Astrocyte of the cerebellum (primary cell): ENCODE data around the gene FNDC11.

ENCODE experiments used
- DNase-seq: peaks from one replicate; pipeline ENCODE4 v3.0.0-alpha.2; 2011; ENCODE audit warnings: low read depth
- H3K4me3 ChIP-seq: 2 replicates; pipeline ENCODE4 v1.5.1; 2011; ENCODE audit warnings: mild to moderate bottlenecking, low read depth, low read length, moderate library complexity
- in situ Hi-C: cut with HindIII; loops from 2 replicates; pipeline ENCODE4 v1.10.0; 2017; ENCODE audit warnings: low sequenced_read_pairs
- TF ChIP-seq, protein P1 (sequence below): IDR thresholded peaks from 2 replicates; pipeline ENCODE4 v1.5.1; 2012; ENCODE audit warnings: low read length, low read depth, moderate library complexity, mild to moderate bottlenecking; ENCODE audit errors: missing control alignments

The FNDC11 gene

DNA sequence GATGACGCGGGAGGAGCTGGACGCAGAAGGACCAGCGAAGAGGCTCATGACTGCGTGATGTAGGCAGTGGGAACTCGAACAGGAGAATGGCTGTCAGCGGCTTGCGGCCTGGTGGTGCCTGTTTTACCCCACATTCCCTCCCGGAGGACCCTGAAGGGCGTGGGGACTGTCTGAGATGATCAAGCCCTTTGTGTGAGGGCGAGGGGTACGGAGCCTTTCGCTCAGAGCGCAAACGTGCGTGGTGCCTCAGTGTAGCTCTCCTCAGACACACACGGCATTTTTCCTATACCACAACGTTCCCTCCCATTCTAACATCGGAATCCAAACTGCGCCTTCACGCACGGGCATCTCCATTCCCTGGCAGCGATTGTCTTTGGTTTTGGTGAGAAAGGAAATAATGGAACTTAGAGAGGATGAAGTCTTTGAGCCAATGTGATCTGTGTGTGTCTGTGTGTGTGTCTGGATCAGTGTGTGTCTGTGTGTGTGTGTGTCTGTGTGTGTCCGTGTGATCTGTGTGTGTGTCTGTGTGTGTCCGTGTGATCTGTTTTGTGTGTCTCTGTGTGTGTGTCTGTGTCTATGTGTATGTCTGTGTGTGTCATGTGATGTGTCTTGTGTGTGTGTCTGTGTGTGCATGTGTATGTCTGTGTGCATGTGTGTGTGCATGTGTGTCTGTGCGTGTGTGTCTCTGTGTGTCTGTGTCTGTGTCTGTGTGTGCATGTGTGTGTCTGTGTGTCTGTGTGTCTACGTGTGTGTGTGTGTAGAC lies 22.1 kb upstream of the FNDC11 start:
- no peak for DNase-seq
- no peak overlapping the region for H3K4me3 ChIP-seq
- TF ChIP-seq, protein P1, sequence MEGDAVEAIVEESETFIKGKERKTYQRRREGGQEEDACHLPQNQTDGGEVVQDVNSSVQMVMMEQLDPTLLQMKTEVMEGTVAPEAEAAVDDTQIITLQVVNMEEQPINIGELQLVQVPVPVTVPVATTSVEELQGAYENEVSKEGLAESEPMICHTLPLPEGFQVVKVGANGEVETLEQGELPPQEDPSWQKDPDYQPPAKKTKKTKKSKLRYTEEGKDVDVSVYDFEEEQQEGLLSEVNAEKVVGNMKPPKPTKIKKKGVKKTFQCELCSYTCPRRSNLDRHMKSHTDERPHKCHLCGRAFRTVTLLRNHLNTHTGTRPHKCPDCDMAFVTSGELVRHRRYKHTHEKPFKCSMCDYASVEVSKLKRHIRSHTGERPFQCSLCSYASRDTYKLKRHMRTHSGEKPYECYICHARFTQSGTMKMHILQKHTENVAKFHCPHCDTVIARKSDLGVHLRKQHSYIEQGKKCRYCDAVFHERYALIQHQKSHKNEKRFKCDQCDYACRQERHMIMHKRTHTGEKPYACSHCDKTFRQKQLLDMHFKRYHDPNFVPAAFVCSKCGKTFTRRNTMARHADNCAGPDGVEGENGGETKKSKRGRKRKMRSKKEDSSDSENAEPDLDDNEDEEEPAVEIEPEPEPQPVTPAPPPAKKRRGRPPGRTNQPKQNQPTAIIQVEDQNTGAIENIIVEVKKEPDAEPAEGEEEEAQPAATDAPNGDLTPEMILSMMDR, result no peak
- in situ Hi-C loops, result loop anchor here (10.0 kb wide), 1 partner anchor 133 kb away; no protein-coding TSS in a partner anchor

DNA sequence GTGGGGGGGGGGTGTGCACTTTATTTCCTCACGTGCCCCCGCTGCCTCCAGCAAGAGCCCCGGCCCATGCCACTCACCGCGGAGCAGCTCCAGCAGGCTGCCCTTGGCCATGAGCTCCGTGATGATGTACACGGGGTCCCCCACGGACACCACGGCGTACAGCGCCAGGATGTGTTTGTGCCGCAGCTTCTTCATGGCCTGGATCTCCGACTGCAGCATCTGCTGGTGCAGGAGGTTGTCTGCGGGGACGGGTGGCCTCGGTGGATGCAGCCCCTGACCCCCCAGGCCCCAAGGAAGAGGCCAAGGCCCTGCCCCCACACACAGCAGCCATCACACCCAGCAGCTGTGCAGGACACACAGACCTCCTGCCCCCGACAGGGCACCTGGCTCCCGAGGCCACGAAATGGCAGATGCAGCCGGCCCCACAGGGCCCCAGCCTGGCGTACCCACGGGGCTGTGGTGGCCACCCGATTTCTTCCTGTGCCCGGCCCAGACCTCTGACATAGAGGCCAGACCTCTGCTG lies 21.4 kb upstream of the FNDC11 start:
- no peak overlapping the region for H3K4me3 ChIP-seq
- DNase-seq, result no peak
- TF ChIP-seq, protein P1, result no peak
- in situ Hi-C loops, result loop anchor here (10.0 kb wide), 1 partner anchor 132 kb away; no protein-coding TSS in a partner anchor

DNA sequence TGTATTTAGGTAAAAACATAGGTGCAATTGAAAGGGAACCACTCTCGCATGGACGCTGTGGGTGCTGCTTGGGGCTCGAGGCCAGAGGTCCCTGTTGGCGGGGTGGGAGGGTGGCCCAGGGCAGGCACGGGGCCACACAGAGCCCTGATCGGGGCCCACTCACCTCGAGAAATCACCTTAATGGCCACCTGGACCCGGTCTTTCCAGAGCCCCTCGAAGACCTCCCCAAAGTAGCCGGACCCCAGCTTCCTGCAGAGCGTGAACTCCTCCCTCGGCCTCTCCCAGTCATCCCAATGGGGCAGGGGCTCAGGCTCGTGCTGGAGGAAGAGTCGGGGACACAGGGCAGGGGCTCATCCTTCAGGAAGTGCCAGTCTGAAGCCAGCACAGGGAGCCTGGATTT lies 20.6 kb upstream of the FNDC11 start:
- H3K4me3 ChIP-seq, result no peak overlapping the region
- in situ Hi-C loops, result loop anchor here (10.0 kb wide), 1 partner anchor 131 kb away; no protein-coding TSS in a partner anchor
- DNase-seq, result no peak
- TF ChIP-seq, protein P1, result no peak

GRCh38 chr20:63533871-63534393 lies 20.0 kb upstream of the FNDC11 start:
- no peak for DNase-seq
- TF ChIP-seq, protein P1, result no peak
- H3K4me3 ChIP-seq, result no peak overlapping the region
- in situ Hi-C loops, result loop anchor here (10.0 kb wide), 1 partner anchor 131 kb away; no protein-coding TSS in a partner anchor

DNA sequence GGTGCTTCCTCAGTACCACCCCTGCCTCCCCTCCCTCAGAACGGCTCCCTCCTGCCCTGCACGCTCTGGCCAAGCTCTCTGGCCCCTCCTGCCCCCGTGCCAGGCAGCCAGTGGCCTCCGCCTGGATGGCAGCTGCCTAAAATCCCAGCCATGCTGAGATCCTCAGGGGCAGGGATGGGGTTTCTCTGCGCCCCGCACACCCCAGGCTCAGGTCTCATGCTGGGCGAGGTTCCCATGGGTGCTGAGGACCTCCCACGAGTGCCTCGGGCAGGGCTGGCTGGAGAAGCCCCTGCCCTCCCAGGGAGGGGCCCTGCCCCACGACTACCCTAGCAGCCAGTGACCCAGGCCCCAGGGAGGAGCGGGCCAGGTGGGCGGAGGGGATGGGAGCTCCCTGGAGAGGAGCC lies 19.5 kb upstream of the FNDC11 start:
- TF ChIP-seq, protein P1, result no peak
- no peak for DNase-seq
- in situ Hi-C loops, result loop anchor here (10.0 kb wide), 1 partner anchor 130 kb away; no protein-coding TSS in a partner anchor
- no peak overlapping the region for H3K4me3 ChIP-seq

DNA sequence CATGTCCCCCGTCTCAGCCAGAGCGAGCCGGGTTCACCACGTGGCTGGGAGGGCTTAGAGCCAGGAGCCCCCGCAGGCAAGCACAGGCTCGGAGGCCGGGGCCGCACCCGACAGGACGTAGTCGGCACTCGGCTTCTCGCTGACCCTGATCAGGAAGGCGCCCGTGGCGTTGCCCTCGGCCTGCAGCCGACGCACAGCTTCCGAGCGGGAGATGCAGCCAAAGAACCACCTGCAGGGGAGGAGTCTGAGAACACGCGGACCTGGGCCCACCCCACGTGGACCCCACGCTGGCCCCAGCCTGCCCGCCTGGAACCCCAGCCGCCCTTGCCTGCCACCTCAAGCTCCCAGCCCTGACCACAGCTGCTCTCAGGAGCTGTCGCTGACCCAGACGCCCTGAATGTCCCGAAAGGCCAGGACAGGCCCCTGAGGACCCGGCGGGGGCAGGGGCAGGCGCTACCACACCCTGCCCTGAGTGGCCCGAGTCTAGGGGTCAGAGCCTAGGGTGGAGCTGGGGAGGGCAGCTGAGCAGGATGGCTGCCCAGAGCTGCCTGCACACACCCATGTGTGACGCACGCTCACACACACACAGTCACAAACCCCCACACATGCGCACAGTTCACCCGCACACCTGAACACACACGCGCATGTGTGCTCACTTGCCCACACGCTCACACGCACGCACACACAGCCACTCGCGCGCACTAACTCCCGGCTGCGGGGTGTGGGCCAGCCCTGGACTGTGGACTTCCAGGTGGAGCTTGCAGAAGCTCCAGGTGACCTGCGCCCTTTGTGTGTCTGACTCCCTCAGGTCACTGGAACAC lies 18.9 kb upstream of the FNDC11 start:
- TF ChIP-seq, protein P1, result no peak
- in situ Hi-C loops, result loop anchor here (10.0 kb wide), 1 partner anchor 130 kb away; no protein-coding TSS in a partner anchor
- H3K4me3 ChIP-seq, result no peak overlapping the region
- no peak for DNase-seq
